ENCODE data around the gene NOTUM.

DNA sequence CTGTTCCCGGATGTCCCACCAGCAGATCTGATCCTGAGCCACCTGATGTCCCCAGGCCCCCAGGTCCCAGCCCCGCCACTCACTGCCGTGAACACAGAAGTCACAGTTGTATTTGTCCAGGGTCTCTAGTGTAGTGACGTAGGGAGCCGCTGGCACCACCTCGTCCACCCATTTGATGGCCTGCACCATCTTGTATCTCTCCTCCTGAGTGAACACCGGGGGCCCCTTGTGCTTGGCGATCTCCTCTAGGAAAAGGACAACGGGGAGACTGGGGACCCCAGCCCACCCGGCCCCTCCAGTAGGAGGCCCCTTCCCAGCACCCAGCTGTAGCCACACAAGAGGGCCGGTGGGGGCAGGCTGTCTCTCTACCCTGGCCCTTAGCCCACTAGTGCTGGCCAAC is 52.2 kb downstream of the NOTUM start:
- TF ChIP-seq, protein P1, sequence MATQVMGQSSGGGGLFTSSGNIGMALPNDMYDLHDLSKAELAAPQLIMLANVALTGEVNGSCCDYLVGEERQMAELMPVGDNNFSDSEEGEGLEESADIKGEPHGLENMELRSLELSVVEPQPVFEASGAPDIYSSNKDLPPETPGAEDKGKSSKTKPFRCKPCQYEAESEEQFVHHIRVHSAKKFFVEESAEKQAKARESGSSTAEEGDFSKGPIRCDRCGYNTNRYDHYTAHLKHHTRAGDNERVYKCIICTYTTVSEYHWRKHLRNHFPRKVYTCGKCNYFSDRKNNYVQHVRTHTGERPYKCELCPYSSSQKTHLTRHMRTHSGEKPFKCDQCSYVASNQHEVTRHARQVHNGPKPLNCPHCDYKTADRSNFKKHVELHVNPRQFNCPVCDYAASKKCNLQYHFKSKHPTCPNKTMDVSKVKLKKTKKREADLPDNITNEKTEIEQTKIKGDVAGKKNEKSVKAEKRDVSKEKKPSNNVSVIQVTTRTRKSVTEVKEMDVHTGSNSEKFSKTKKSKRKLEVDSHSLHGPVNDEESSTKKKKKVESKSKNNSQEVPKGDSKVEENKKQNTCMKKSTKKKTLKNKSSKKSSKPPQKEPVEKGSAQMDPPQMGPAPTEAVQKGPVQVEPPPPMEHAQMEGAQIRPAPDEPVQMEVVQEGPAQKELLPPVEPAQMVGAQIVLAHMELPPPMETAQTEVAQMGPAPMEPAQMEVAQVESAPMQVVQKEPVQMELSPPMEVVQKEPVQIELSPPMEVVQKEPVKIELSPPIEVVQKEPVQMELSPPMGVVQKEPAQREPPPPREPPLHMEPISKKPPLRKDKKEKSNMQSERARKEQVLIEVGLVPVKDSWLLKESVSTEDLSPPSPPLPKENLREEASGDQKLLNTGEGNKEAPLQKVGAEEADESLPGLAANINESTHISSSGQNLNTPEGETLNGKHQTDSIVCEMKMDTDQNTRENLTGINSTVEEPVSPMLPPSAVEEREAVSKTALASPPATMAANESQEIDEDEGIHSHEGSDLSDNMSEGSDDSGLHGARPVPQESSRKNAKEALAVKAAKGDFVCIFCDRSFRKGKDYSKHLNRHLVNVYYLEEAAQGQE (IDR thresholded peaks at IDR 0.05; ENCODE audit: unreplicated experiment): no peak
- TF ChIP-seq NANOG (IDR thresholded peaks at IDR 0.05; ENCODE audit: borderline replicate concordance): no peak
- TF ChIP-seq, protein P2, sequence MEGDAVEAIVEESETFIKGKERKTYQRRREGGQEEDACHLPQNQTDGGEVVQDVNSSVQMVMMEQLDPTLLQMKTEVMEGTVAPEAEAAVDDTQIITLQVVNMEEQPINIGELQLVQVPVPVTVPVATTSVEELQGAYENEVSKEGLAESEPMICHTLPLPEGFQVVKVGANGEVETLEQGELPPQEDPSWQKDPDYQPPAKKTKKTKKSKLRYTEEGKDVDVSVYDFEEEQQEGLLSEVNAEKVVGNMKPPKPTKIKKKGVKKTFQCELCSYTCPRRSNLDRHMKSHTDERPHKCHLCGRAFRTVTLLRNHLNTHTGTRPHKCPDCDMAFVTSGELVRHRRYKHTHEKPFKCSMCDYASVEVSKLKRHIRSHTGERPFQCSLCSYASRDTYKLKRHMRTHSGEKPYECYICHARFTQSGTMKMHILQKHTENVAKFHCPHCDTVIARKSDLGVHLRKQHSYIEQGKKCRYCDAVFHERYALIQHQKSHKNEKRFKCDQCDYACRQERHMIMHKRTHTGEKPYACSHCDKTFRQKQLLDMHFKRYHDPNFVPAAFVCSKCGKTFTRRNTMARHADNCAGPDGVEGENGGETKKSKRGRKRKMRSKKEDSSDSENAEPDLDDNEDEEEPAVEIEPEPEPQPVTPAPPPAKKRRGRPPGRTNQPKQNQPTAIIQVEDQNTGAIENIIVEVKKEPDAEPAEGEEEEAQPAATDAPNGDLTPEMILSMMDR (conservative IDR thresholded peaks at IDR 0.05; ENCODE audit: low read depth in 2 of 2): no peak
- TF ChIP-seq EZH2 (IDR thresholded peaks at IDR 0.05; ENCODE audit: low read depth, unreplicated experiment): no peak
- no peak for TF ChIP-seq EZH2phosphoT487 (IDR thresholded peaks at IDR 0.05; ENCODE audit: unreplicated experiment)

Measured in GM23338 (cell line).